Measurements from ENCODE around the gene NTPCR. TPM values are rescaled to one million over a fixed set of nuclear protein-coding genes. Genes with fewer than 3 reads are reported as not detected.

NTPCR gene
- total RNA-seq, 2 experiments from 2014 or later = 8.5 to 9.3 TPM

- H3K9me3 Mint-ChIP-seq = no peaks in the 10 kb centered on the region
- H3K4me1 Mint-ChIP-seq (ENCODE audit: low read depth) = peaks cover 53% of the 10 kb centered on the region
- H3K27me3 Mint-ChIP-seq = no peaks in the 10 kb centered on the region
- H3K27ac Mint-ChIP-seq = peak overlapping the region; percentile 40
- intact Hi-C loops (cut with DNase I, micrococcal nuclease) = no loop called here
- ChIA-PET CTCF (interaction anchor here (1.0 kb wide), 1 partner anchor 8 kb away, joined by 3 read pairs; no protein-coding TSS in a partner anchor), POLR2A (interaction anchor here (1.3 kb wide), 1 partner anchor 13 kb away, joined by 3 read pairs; no protein-coding TSS in a partner anchor)
- H3K9me3 ChIP-seq (ENCODE audit: control insufficient read depth in 1 of 2, insufficient read depth in 1 of 2, low read length in 2 of 2) = no peaks in the 10 kb centered on the region
- no peak overlapping the region for H3K4me3 ChIP-seq (ENCODE audit: low read length)
- ATAC-seq (ENCODE audit: poor library complexity) (peak; percentile 52), DNase-seq (no peak)
- no peak overlapping the region for H3K4me3 Mint-ChIP-seq
- no peak overlapping the region for H3K27ac ChIP-seq (ENCODE audit: low read depth in 1 of 2, low read length in 2 of 2)
- no peak for TF ChIP-seq CTCF (IDR thresholded peaks at IDR 0.05)
- peaks cover 29% of the 10 kb centered on the region for H3K36me3 ChIP-seq (ENCODE audit: insufficient read depth, low read length)
- no peaks in the 10 kb centered on the region for H3K27me3 ChIP-seq (ENCODE audit: control insufficient read depth in 1 of 2, insufficient read depth in 2 of 2, low read length in 2 of 2)
- H3K36me3 Mint-ChIP-seq (ENCODE audit: low read depth) = peaks cover 86% of the 10 kb centered on the region
- H3K4me1 ChIP-seq (ENCODE audit: insufficient read depth, low read length) = peaks cover 4% of the 10 kb centered on the region
Measured at GRCh38 chr1:232965124-232965911, 14.9 kb downstream of the NTPCR start.

- intact Hi-C loops (cut with DNase I, micrococcal nuclease) = no loop called here
- Mint-ChIP-seq H3K4me1 (ENCODE audit: low read depth) (peaks cover 50% of the 10 kb centered on the region), H3K36me3 (ENCODE audit: low read depth) (peaks cover 85% of the 10 kb centered on the region), H3K27me3 (no peaks in the 10 kb centered on the region), H3K4me3 (no peak overlapping the region), H3K27ac (no peak overlapping the region), H3K9me3 (no peaks in the 10 kb centered on the region)
- Histone ChIP-seq H3K27me3 (ENCODE audit: control insufficient read depth in 1 of 2, insufficient read depth in 2 of 2, low read length in 2 of 2) (no peaks in the 10 kb centered on the region), H3K36me3 (ENCODE audit: insufficient read depth, low read length) (peaks cover 33% of the 10 kb centered on the region), H3K4me3 (ENCODE audit: low read length) (no peak overlapping the region), H3K4me1 (ENCODE audit: insufficient read depth, low read length) (peaks cover 4% of the 10 kb centered on the region), H3K27ac (ENCODE audit: low read depth in 1 of 2, low read length in 2 of 2) (no peak overlapping the region), H3K9me3 (ENCODE audit: control insufficient read depth in 1 of 2, insufficient read depth in 1 of 2, low read length in 2 of 2) (no peaks in the 10 kb centered on the region)
- POLR2A ChIA-PET = no interaction called here
- no peak for ATAC-seq (ENCODE audit: poor library complexity)
- no peak for DNase-seq
- CTCF ChIA-PET = interaction anchor here (1.0 kb wide), 1 partner anchor 9 kb away, joined by 3 read pairs; no protein-coding TSS in a partner anchor
- no peak for TF ChIP-seq CTCF (IDR thresholded peaks at IDR 0.05)
Measured at GRCh38 chr1:232965912-232966217, 15.5 kb downstream of the NTPCR start.

- DNase-seq = no peak
- Histone ChIP-seq H3K9me3 (ENCODE audit: control insufficient read depth in 1 of 2, insufficient read depth in 1 of 2, low read length in 2 of 2) (no peaks in the 10 kb centered on the region), H3K36me3 (ENCODE audit: insufficient read depth, low read length) (peaks cover 38% of the 10 kb centered on the region), H3K27ac (ENCODE audit: low read depth in 1 of 2, low read length in 2 of 2) (no peak overlapping the region), H3K27me3 (ENCODE audit: control insufficient read depth in 1 of 2, insufficient read depth in 2 of 2, low read length in 2 of 2) (no peaks in the 10 kb centered on the region), H3K4me1 (ENCODE audit: insufficient read depth, low read length) (peaks cover 4% of the 10 kb centered on the region), H3K4me3 (ENCODE audit: low read length) (no peak overlapping the region)
- Mint-ChIP-seq H3K4me3 (no peak overlapping the region), H3K9me3 (no peaks in the 10 kb centered on the region), H3K36me3 (ENCODE audit: low read depth) (peaks cover 85% of the 10 kb centered on the region), H3K27me3 (no peaks in the 10 kb centered on the region), H3K4me1 (ENCODE audit: low read depth) (peaks cover 45% of the 10 kb centered on the region), H3K27ac (no peak overlapping the region)
- intact Hi-C loops (cut with DNase I, micrococcal nuclease) = no loop called here
- CTCF ChIA-PET = interaction anchor here (1.0 kb wide), 1 partner anchor 10 kb away, joined by 3 read pairs; no protein-coding TSS in a partner anchor
- no peak for ATAC-seq (ENCODE audit: poor library complexity)
- POLR2A ChIA-PET = no interaction called here
- TF ChIP-seq CTCF (IDR thresholded peaks at IDR 0.05) = no peak
Measured at GRCh38 chr1:232966663-232967062, 16.3 kb downstream of the NTPCR start.
